ENCODE results near the gene SASS6.

DNA sequence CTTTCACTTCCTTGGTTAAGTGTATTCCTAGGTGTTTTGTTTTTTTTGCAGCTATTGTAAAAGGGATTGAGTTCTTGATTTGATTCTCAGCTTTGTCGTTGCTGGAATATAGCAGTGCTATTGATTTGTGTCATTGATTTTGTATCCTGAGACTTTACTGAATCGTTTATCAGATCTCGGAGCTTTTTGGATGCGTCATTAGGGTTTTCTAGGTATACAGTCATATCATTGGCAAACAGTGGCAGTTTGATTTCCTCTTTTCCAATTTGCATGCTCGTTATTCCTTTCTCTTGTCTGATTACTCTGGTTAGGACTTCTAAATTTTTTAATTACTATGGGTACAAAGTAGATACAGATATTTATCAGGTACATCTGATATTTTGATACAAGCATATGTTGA is 87.5 kb downstream of the SASS6 start:
- TF ChIP-seq POLR2A (IDR thresholded peaks at IDR 0.05) (no peak), POLR2AphosphoS5 (IDR thresholded peaks at IDR 0.05) (no peak)
- TF ChIP-seq, protein P1, sequence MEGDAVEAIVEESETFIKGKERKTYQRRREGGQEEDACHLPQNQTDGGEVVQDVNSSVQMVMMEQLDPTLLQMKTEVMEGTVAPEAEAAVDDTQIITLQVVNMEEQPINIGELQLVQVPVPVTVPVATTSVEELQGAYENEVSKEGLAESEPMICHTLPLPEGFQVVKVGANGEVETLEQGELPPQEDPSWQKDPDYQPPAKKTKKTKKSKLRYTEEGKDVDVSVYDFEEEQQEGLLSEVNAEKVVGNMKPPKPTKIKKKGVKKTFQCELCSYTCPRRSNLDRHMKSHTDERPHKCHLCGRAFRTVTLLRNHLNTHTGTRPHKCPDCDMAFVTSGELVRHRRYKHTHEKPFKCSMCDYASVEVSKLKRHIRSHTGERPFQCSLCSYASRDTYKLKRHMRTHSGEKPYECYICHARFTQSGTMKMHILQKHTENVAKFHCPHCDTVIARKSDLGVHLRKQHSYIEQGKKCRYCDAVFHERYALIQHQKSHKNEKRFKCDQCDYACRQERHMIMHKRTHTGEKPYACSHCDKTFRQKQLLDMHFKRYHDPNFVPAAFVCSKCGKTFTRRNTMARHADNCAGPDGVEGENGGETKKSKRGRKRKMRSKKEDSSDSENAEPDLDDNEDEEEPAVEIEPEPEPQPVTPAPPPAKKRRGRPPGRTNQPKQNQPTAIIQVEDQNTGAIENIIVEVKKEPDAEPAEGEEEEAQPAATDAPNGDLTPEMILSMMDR (IDR thresholded peaks at IDR 0.05), result no peak
